ENCODE measurements around the gene ACTA1. TPM values are rescaled to one million over a fixed set of nuclear protein-coding genes. Genes with fewer than 3 reads are reported as not detected.

Gene ACTA1
- polyA plus RNA-seq, 2 of the 4 experiments (the other 2 are of a cell fraction): 0.16 to 0.25 TPM

GRCh38 chr1:229412056-229412455 is 21.8 kb downstream of the ACTA1 start:
- TF ChIP-seq POLR2A (IDR thresholded peaks at IDR 0.05; ENCODE audit: low read length) (no peak), HOXB13 (CRISPR knock-in tag; IDR thresholded peaks at IDR 0.05; ENCODE audit: low read depth) (no peak), NFE2L2 (conservative IDR thresholded peaks at IDR 0.05; ENCODE audit: low read length) (no peak), CHD4 (IDR thresholded peaks at IDR 0.05; ENCODE audit: borderline replicate concordance) (no peak), ZSCAN20 (CRISPR knock-in tag; IDR thresholded peaks at IDR 0.05) (no peak), TP53 (CRISPR knock-in tag; IDR thresholded peaks at IDR 0.05) (no peak), SREBF2 (IDR thresholded peaks at IDR 0.05) (no peak), BHLHE40 (IDR thresholded peaks at IDR 0.05; ENCODE audit: low read depth, low read length) (no peak), HOXB5 (CRISPR knock-in tag; IDR thresholded peaks at IDR 0.05) (no peak), RNF2 (IDR thresholded peaks at IDR 0.05; ENCODE audit: borderline replicate concordance, low read depth) (no peak)
- TF ChIP-seq, protein P1, sequence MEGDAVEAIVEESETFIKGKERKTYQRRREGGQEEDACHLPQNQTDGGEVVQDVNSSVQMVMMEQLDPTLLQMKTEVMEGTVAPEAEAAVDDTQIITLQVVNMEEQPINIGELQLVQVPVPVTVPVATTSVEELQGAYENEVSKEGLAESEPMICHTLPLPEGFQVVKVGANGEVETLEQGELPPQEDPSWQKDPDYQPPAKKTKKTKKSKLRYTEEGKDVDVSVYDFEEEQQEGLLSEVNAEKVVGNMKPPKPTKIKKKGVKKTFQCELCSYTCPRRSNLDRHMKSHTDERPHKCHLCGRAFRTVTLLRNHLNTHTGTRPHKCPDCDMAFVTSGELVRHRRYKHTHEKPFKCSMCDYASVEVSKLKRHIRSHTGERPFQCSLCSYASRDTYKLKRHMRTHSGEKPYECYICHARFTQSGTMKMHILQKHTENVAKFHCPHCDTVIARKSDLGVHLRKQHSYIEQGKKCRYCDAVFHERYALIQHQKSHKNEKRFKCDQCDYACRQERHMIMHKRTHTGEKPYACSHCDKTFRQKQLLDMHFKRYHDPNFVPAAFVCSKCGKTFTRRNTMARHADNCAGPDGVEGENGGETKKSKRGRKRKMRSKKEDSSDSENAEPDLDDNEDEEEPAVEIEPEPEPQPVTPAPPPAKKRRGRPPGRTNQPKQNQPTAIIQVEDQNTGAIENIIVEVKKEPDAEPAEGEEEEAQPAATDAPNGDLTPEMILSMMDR (IDR thresholded peaks at IDR 0.05): no peak
- TF ChIP-seq, protein P2, sequence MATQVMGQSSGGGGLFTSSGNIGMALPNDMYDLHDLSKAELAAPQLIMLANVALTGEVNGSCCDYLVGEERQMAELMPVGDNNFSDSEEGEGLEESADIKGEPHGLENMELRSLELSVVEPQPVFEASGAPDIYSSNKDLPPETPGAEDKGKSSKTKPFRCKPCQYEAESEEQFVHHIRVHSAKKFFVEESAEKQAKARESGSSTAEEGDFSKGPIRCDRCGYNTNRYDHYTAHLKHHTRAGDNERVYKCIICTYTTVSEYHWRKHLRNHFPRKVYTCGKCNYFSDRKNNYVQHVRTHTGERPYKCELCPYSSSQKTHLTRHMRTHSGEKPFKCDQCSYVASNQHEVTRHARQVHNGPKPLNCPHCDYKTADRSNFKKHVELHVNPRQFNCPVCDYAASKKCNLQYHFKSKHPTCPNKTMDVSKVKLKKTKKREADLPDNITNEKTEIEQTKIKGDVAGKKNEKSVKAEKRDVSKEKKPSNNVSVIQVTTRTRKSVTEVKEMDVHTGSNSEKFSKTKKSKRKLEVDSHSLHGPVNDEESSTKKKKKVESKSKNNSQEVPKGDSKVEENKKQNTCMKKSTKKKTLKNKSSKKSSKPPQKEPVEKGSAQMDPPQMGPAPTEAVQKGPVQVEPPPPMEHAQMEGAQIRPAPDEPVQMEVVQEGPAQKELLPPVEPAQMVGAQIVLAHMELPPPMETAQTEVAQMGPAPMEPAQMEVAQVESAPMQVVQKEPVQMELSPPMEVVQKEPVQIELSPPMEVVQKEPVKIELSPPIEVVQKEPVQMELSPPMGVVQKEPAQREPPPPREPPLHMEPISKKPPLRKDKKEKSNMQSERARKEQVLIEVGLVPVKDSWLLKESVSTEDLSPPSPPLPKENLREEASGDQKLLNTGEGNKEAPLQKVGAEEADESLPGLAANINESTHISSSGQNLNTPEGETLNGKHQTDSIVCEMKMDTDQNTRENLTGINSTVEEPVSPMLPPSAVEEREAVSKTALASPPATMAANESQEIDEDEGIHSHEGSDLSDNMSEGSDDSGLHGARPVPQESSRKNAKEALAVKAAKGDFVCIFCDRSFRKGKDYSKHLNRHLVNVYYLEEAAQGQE (IDR thresholded peaks at IDR 0.05): no peak

GRCh38 chr1:229411434-229412055 is 22.3 kb downstream of the ACTA1 start:
- Histone ChIP-seq H3K4me3 (no peak overlapping the region), H3K4me1 (peaks cover 20% of the 10 kb centered on the region), H3K27ac (peak overlapping the region in 1 of 2 experiments; percentile 74; a peak in 3 of 6 replicates), H3K9me3 (no peaks in the 10 kb centered on the region), H3K4me2 (peak overlapping the region; percentile 68)
- no peak for FAIRE-seq
- ATAC-seq: no peak
- ChIA-PET CTCF (no interaction called here), POLR2A (no interaction called here)
- WGBS (ENCODE audit: missing lambda C conversion rate): 73% methylated on average over 10 of the region's 11 CpGs
- DNase-seq (ENCODE audit: low read depth in 1 of 2, low spot score in 1 of 2): no peak
- TF ChIP-seq EP300 (IDR thresholded peaks at IDR 0.05) (no peak), SREBF2 (IDR thresholded peaks at IDR 0.05) (no peak), CHD4 (IDR thresholded peaks at IDR 0.05; ENCODE audit: borderline replicate concordance) (no peak), HOXB13 (CRISPR knock-in tag; IDR thresholded peaks at IDR 0.05; ENCODE audit: low read depth) (no peak), MAZ (IDR thresholded peaks at IDR 0.05; ENCODE audit: borderline replicate concordance, low read depth, low read length) (no peak), ZFP36 (IDR thresholded peaks at IDR 0.05; ENCODE audit: borderline replicate concordance, partially characterized antibody) (no peak), FOXS1 (CRISPR knock-in tag; IDR thresholded peaks at IDR 0.05) (no peak), POLR2AphosphoS2 (conservative IDR thresholded peaks at IDR 0.05; ENCODE audit: low read length) (no peak), TFCP2L1 (CRISPR knock-in tag; IDR thresholded peaks at IDR 0.05) (no peak), EHF (CRISPR knock-in tag; IDR thresholded peaks at IDR 0.05) (no peak), NFE2L2 (conservative IDR thresholded peaks at IDR 0.05; ENCODE audit: low read length) (no peak), NPAS2 (CRISPR knock-in tag; IDR thresholded peaks at IDR 0.05; ENCODE audit: borderline replicate concordance) (no peak), POLR2A (IDR thresholded peaks at IDR 0.05; ENCODE audit: low read length) (no peak), HDAC2 (IDR thresholded peaks at IDR 0.05) (no peak), HMGXB4 (CRISPR knock-in tag; IDR thresholded peaks at IDR 0.05; ENCODE audit: borderline replicate concordance) (no peak)

More at GRCh38 chr1:229412056-229412455, 21.8 kb downstream of the ACTA1 start:
- Histone ChIP-seq H3K9me3 (no peaks in the 10 kb centered on the region), H3K27ac (no peak overlapping the region), H3K4me2 (no peak overlapping the region), H3K4me1 (peaks cover 20% of the 10 kb centered on the region), H3K4me3 (no peak overlapping the region)
- ChIA-PET CTCF (no interaction called here), POLR2A (no interaction called here)
- WGBS (ENCODE audit: missing lambda C conversion rate): 93% methylated on average over 7 of the region's 7 CpGs
- FAIRE-seq: no peak
- peak; percentile 17 to 37; a peak in 1 of 6 replicates for ATAC-seq
- no peak for DNase-seq (ENCODE audit: low read depth in 1 of 2, low spot score in 1 of 2)
